NOMO-1 (cell line): Measurements from ENCODE around the gene GRIN2A.
"Not testable (repeated sequence)": the region's sequence is repeated elsewhere in the genome, so short reads cannot be mapped to it uniquely, and the experiment has no call there.

Source experiments
- DNase-seq, 2 experiments: peaks; one replicate each; lab custom pipeline; 2025; ENCODE audit not compliant: unreplicated experiment in 2 of 2; lab: John Stamatoyannopoulos, UW

The GRIN2A gene

DNA sequence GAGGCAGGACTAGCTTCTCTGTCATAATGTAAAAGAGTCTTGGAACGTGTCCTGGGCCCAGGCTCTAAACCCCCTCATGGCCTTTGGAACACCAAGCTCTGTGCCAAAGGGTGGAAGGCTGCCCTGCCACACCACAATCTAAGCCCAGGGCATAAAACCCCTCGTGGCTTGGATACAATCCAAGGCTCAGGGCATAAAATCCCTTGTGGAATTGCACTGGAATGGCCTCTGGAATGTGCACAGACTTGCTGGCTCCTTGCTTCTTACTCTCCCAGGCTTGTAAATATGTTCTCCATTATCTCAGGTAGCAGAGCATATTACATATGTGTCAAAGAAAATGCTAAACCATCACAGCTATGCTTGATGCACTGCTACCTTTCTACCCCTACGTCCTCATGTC, 306.2 kb downstream of the GRIN2A start:
- DNase-seq = not testable (repeated sequence)

GRCh38 chr16:9874219-9874618, 308.0 kb downstream of the GRIN2A start:
- no peak for DNase-seq

GRCh38 chr16:9870962-9871361, 311.3 kb downstream of the GRIN2A start:
- no peak for DNase-seq

GRCh38 chr16:9869776-9870175, 312.5 kb downstream of the GRIN2A start:
- DNase-seq = no peak

DNA sequence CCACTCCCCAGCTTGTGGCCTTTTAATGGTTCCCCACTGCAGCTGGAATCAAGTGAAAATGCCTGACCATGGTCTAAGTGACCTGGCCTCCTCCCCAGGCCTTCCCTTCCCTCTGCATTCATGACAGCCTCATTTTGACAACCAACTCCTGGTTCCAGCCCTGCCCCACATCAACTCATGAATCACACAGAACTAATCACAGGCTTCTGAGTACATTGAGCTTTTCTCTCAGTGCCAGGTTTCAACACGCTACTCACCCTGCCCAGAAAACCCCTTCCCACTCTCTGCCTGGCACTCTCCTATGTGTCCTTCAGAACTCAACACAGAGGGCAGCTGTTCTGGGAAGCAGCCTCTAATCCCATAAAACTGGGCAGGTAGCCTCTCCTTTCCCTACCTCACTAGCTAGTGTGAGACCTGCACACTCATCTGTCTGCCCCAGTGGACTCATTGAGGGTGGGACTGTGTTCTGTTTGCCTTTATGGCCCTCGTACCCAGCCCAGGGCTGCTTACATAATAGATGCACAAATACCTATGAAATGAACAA, 313.6 kb downstream of the GRIN2A start:
- DNase-seq = no peak

DNA sequence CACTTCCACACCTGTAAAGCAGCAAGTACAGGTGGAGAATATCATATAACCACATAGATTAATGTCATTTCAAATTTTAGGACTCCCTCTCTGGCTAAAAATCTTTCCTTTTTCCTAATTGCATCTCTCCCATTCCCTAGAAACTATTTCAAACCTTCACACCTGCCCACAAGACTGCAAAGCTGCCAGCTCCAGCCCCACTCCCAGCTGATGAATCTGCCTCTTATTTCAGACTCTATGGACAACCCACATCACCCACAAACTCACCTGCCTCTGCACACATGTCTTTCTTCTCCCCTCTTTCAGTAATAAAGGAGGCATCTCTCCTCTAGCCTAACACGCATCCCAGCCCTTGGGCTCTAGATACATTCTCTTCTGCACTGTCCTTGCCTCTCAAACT, 315.1 kb downstream of the GRIN2A start:
- DNase-seq = no peak

DNA sequence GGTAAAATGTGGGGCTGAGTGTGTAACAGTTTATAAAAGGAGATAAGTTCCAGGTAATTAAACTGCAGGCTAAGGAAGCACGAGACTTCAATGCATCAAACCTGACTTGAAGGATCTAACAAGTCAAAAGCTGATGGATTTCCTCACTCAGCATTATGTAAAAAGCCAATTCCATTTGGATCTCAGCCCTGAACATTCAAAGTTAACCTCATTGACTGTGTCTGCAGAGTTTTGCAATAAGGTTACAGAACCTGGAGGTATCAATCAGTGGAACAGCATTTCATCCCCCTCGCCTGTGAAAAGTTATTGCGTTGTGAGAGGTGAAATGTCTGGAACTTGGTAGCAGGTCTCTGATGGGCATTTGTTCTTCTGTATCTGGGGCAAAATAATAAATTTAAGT, 317.8 kb downstream of the GRIN2A start:
- DNase-seq = no peak

DNA sequence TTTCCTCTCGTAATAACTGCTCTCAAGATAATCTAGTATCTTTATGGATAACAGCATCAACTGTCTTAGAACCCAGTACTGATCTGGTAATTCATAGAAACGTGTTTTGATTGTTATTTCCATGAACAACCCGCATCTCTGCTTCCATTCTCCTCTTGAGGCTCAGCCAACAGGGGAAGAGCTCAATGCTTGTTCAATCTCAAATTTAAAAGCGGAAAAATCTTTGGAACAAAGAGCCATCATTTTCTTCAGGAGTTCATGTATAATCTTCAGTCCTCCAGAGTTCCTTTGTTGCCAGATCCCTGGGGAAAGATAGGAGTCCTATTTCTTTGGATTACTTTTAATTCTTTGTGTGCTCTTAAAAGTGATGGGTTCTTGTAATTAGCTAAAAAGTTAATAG, 319.9 kb downstream of the GRIN2A start:
- DNase-seq = no peak

- no peak for DNase-seq
These were observed 321.4 kb downstream of the GRIN2A start for GRCh38 chr16:9860876-9861275.

GRCh38 chr16:9859701-9860327, 322.4 kb downstream of the GRIN2A start:
- DNase-seq = no peak

DNA sequence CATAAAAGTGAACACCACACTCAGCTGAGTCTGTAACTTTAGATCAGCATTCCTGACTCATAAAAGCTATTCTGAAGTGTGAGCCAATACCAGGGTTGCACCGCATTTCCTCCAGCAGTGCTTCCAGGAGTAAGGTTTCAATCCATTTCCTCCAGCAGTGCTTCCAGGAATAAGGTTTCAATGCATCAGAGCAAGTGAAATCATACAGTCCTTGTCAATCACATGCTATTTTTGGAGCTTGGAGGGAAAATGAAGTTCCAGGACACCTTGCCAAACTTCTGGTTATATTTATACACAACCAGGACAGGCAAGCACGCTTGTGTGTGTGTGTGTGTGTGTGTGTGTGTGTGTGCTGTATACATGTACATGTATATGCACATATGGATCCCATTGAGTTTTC, 327.6 kb downstream of the GRIN2A start:
- no peak for DNase-seq

DNA sequence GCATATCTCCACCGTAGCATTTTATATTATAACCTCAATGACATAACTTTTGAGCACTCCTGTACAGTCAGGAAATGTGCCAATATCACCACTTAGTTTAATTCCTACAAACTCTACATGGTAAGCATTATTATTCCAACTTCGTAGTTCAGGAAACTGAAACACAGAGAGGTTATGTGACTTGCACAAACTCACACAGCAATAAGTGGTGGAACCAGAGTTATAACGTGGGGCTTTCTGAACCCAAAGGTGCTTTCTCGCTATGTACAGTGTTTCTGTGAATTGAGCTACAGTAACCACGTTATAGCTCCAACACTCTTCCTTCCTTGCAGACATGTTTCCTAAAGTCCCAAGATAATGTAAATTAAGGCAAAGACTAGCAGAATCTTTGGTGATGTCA, 330.2 kb downstream of the GRIN2A start:
- DNase-seq = no peak

DNA sequence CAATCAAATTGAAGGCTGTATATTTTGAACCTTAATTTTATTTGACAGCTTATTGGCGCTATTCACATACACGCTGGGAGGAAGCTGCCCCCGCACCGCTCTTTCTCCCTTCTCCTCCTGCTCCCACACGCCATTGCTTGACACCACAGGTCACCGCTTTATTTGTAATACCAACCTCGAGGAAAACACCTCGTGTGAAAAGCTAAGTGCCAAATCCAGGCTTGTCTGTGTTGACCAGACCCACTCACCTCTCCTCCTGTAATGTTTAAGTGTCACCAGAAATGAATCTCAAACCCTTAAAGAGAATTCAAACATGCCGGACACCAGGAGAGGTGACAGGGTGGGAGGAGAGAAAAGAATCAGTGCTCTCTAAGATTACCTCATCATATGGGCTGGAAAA, 331.4 kb downstream of the GRIN2A start:
- DNase-seq = no peak

DNA sequence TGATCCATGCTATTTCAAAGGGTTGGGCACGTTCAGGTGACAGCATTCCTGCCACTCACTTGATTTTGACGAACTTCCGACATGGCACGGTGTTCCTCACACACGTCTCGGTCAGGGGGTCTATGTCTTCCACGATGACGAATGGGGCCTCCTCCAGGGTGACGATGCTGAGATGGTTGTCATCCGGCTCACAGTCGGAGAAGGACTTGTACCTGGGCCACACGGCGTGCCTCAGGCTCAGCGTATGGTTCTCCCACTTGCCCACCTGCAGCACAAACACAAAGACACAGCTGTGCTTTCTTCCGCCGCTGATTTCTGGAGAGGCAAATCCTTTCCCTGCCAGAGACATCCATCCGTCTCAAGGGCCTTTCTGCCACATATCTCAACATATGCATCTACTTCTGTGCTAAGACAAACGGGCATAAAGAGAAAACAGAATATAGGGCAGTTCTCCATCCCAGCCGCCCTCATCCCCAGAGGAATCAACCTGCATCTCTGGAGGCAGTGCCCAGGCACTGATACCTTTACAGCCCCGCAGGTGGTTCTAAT, 332.5 kb downstream of the GRIN2A start:
- DNase-seq = no peak

DNA sequence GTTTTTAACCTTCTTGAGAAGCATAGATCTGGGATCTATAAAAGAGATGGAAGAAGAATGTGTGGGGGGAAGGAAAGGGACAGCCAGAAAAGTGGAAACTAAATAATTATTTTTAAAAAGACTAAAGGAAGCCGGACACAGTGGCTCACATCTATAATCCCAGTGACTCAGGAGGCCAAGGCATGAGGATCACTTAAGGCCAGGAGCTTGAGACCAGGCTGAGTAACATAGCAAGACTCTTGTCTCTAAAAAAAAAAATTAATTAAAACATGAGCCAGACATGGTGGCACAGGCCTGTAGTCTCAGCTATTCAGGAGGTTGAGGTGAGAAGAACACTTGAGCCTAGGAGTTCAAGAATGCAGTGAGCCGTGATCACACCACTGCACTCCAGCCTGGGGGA, 335.1 kb downstream of the GRIN2A start:
- no peak for DNase-seq

DNA sequence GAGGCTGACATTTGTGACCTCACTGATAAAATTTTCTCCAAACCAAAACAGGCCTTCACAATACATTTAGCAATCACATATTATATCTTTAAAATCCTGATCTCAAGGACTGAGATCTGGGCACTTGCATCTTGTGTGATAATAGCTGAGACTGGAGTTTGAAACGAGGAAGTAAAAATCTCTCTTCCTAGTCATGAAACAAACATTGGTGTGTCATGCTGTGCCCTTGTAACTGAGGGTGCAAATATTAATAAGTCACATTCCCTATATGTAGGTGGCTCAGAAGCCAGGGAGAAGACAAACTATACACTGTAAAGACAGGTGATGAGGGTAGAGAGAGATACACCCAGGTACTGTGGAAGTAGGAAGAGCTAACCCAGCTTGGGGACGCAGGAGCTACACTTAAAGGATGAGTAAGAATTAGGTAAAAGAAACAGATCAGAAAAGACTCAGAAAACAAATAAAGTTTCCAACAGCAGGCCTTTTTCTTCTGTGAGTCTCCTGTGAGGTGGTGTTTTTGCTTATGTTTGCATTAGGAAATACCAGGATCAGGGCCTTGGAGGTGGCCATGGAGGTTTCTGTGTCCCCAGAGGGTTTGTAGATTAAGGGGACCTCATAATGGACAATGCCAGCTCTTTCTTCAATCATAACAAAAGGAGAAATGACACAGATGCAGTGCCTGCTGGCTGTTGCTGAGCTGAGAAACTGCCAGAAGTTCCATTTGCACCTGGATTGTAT, 335.7 kb downstream of the GRIN2A start:
- DNase-seq = no peak

DNA sequence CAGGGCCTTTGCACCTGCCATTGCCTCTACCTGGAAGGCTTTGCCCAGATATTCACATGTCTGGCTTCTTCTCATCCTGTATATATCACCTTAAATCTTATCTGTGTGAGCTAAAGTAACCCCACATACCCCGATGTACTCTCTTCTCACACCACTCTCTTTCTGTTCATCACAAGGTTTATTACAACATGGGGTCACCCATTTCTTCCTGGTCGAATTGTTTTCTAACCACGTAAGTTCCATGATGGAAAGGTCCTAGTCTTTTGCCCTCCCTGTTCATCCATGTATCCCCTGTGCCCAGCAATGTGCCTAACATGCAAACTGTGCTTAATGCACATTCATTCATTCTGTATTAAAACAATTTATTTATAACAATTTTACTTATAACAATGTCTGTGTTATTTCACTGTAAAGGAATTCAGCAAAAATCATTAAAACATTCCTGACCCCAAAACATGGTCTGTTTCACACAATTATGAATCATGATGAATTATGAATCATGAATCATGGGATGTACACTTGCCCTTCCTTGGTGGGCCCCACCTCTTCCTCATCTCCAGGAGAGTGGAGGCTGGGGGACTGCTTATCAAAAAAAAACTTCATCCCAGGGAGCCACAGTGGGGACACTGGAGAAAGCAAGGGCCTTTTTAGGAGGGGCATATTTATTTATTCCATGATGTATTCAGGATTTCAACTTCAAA, 336.4 kb downstream of the GRIN2A start:
- DNase-seq = no peak

DNA sequence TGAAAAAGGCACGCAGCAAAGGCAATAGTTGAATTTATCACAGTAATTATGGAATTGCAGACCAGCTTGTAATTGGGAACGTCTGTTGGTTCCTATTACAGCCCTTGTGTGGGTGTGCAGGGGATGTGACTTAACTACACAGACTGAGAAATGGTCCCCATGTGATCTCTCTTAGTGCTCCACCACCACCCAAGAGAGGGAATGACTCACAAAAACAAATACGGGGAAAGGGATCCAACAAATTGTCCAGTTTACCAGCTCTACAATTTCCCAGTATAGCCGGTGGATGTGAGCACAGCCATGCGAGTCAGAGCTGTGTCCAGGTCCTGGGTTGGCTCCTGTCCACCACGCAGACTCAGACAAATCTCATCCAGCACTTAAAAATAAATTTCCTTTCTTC, 337.9 kb downstream of the GRIN2A start:
- no peak for DNase-seq

DNA sequence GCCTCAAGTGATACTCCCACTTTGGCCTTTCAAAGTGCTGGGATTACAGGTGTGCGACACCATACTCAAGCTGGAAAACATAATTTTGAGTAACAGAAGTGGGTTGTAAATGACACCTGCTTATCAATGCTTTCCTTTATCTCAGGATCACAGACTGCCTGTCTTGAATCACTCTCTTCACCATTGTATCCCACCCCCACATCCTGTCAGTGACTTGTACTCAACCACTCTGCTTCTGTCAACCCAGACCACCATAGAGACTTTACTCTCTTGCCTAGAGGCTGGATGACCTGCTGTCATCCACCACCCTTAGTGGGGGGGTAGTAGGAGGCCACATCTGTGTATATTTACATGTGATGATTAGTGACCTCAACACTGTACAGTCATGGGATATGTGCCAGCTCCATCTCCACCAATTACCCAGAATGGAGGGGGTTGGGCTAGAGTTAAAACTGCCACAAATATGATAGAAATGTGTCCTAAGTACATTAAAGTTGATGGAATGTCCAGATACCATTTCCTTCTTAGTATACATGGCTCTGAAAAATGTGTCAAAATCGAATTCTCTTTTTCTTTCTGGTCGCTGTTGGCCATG, 338.7 kb downstream of the GRIN2A start:
- DNase-seq = no peak

- DNase-seq = no peak
These were observed 341.2 kb downstream of the GRIN2A start for GRCh38 chr16:9840761-9841665.
